Left renal cortex interstitium (tissue), 4 donors: Measurements from ENCODE around the gene CDH12. TPM values are rescaled to one million over a fixed set of nuclear protein-coding genes. Genes with fewer than 3 reads are reported as not detected.

Experiments used
- DNase-seq, 4 donors: peaks; one replicate each; pipeline ENCODE4 v3.0.0-alpha.2; 2013; ENCODE audit warnings: low read depth in 4 of 4, low spot score in 2 of 4, missing footprints in 1 of 4
- polyA plus RNA-seq, 4 donors: library from polyadenylated mRNA; unstranded; fragments of 120-200 nt; gene quantifications; one replicate each; pipeline ENCODE4 v1.2.1, GENCODE V29; 2013; ENCODE audit not compliant: insufficient read length in 4 of 4

Gene CDH12
- polyA plus RNA-seq, 4 donors, result 5.7 to 7.1 (median 6.4) TPM

DNA sequence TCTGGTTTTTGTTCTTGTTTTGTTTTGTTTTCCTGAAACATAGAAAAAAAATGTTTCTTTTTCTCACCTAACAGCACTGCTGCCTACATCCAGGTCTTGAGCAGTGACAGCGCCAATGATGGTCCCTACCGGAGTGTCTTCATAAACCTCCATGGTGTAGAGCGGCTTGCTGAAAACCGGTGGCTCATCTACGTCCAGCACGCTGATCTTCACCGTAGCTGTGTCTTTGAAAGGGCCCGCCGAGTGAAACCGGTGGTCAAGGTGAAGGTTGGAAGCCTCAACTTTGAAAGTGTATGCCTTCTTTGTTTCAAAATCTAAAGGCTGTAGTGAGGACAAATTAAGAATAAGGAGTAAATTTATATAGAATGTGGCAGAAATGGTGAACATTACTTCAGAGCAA lies 1051.0 kb downstream of the CDH12 start:
- DNase-seq, result no peak

DNA sequence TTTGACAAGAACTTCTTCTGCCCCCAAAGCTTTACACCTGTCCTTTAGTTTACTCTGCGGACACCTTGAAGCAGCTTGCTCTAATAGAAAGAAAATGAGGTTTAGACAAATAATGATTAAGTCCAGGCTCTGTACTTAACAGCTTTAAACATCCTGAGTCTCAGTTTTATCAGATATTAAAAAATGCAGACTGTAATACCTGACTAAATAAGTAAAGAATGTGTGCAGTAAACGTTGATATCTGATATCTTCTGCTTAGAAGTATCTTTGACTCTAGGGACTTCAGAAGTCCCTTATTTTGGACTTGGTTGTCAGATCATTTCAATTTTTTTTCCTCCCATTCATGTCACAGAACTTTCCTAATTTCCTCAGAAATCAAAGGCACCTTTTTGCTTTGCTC lies 1060.4 kb downstream of the CDH12 start:
- no peak for DNase-seq

DNA sequence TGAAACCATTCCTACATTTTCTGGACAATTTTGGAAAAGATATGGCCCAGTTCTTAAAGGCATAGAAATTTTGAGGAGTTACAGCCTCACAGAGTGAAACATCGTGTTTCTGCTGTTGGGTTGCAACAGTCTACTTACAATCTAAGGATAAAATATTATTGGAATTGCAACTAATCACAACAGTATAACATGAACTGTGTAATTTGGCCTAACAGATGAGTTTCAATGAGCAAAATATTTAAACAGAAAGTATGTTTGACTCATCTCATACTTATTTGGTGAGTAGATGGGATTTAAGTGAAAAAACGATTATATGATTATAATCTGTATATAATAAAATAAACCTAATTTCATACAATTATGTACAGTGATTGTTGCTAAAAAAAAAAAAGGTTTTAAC lies 1061.8 kb downstream of the CDH12 start:
- no peak for DNase-seq

DNA sequence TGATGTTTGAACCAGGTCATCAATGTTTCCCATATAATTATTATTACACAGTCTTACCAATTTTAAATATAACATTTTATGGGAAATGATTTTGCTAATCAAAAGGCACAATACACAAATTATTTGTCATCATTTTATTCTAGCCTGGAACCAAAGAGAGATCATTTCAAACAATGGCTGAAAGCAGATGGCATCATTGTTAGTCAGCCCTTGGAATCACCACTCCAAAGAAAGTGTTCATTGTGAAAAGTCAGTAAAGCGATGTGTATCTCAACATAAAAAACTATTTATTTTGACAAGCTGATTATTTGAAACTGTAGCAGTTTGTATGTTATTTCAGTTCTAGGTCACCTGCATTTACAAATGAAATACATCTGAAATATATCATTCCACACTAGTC lies 1068.7 kb downstream of the CDH12 start:
- no peak for DNase-seq

DNA sequence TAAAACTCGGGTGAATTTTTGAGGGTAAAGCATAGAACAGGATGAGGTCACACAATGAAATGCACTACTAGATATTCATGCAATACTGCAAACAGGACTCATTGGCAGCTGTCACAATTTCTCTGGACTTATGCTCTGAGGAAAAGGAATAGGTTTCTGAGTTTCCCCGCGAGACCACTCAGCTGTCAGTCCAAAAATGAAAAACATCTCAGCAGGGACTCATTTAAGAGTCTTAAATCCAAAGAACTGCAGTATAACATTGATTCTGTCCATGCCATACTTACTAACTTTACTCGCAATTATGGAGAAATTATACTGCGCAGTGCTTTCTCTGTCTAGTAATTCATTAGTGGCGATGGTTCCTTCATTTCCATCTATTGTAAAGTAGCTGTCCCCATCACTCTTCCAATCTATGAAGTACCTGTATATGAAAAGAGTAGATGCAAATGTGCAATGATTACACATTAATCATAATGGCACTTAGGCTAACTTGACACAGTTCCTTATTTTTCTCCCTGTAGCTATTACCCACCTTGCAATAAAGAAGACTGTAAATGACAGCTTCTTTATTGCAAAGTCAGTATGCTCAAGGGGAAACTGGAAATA lies 1070.0 kb downstream of the CDH12 start:
- DNase-seq, result no peak

DNA sequence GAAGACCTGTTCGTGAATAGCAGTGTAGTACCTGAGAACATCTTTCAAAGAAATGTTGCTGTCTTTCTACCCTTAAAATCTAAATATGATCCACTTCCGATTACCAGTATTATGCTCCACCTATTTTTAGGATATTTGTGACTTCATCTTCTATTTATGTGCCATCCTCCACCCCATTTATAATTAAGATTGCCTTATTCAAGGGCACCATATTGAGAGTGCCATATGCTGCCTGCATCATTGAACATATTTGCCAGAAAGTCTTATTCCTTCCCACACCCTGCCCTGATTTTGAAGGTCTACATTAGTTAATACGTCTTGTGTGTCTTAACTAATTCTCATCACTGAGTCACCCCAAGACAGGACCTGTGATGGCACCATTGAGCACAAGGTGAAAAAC lies 1076.7 kb downstream of the CDH12 start:
- DNase-seq, result no peak

DNA sequence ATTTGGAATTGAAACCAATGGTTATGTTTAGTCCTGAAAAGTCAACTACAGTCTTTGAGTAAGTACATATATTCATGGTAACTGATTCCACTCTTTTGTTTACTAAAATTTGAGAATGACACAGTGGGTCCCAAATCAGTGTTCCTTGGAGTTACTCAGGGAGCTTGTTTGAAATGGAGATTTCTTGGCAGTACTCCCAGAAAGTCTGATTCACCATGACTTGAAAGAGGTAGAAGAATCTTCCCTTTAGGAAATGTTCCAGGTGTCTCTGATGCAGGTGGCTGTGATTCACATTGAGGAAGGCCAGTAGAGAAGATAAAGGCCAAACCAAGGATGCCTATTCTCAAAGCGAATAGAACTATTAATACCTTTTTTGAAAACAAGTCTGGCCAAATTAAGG lies 1078.3 kb downstream of the CDH12 start:
- DNase-seq, result no peak

DNA sequence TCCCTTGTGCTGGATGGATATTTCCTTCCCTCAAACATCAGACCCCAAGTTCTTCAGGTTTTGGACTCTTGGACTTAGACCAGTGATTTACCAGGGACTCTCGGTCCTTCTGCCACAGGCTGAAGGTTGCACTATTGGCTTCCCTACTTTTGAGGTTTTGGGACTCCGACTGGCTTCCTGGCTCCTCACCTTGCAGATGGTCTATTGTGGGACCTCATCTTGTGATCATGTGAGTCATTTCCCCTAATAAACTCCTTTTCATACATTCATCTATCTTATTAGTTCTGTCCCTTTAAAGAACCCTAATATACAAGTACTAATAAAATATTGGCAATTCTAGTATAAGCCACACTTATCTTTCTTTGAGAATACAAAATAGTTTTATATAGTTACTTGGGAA lies 1078.9 kb downstream of the CDH12 start:
- DNase-seq, result no peak

DNA sequence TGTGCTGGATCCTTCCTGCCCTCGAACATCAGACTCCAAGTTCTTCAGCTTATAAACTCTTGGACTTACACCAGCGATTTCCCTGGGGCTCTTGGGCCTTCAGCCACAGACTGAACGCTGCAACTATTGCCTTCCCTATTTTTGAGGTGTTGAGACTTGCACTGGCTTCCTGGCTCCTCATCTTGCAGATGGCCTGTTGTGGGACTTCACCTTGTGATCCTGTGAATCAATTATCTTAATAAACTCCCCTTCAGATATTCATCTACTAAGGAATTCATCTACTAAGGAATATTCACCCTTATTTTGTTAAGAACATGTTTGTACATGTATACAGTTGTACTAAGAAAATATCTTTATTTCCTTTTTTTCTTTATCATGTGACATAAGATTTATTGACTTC lies 1079.7 kb downstream of the CDH12 start:
- DNase-seq, result no peak

DNA sequence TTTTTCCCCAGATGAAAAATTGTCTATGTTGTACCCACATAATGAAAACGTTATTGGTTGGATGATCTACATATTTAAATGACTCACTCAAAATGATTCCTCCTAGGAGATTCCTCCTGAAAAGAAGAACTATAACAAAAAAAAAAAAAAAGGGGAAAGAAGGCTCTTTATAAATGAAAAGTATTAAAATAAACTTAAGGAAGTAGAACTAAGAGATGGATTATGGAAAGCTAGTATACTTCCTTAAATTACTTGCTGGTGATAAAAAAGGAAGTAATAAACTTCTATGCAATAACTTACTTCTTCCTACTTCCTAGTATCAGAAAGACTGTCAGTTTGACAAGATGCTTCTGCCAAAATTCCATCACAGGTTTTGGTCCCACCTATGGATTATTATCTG lies 1087.7 kb downstream of the CDH12 start:
- DNase-seq, result no peak

DNA sequence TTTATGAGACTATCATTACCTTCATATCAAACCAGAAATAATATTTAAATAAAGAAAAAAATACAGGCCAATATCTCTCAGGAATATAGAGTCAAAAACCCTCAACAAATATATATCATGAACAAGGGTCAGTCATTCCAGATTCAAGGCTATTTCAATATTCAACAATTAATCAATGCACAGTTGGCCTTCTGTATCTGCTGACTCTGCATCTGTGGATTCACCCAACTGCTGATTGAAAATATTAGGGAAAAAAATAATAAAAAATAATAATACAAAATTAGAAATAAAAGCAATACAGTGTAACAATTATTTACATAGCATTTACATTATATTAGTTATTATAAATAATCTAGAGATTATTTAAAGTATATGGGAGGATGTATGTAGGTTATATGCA lies 1114.0 kb downstream of the CDH12 start:
- no peak for DNase-seq

DNA sequence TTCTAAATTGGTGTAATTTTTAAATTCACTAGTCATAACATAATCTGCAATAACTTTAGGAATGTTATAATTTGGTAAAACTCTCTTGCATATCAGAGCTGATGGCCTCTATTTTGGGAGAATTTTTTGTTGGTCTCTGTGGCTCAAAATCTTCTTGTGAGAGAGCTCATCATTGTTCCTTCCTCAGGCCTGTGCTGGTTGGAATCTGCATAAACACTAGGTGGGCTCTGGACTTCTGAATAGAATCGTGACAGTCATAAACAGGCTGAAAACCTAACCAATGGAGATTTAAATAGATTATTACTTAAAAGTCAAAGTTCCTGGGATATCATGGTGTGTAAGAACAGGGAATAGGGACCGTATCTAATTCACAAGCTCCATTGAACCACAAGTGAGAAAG lies 1129.6 kb downstream of the CDH12 start:
- DNase-seq, result no peak

DNA sequence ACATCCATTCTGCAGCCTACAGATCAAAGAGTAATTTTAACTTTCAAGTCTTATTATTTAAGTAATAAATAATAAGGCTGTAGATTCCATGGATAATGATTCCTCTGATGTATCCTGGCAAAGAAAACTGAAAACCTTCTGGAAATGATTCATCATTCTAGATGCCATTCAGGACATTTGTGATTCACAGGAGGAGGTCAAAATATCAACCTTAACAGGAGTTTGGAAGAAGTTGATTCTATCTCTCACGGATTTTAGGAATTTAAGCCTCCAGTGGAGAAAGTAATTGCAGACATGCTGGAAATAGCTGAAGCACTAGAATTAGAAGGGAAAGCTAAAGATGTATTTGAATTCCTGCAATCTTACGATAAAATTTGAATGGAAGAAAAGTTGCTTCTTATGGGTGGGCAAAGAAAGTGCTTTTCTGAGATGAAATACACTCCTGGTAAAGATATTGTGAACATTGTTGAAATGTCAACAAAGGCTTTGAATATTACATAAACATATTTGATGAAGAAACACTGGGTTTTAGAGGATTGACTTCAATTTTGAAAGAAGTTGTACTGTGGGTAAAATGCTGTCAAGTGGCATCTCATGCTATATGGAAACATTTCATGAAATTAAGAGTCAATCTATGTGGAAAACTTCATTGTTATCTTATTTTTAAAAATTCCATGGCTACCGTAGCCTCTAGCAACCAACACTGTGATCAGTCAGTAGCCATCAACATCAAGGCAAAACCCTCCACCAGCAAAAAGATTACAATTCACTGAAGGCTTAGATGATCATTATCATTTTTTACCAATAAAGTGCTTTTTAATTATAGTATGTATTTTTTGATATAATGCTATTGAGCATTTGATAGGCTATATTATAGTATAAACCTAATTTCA lies 1141.0 kb downstream of the CDH12 start:
- no peak for DNase-seq

DNA sequence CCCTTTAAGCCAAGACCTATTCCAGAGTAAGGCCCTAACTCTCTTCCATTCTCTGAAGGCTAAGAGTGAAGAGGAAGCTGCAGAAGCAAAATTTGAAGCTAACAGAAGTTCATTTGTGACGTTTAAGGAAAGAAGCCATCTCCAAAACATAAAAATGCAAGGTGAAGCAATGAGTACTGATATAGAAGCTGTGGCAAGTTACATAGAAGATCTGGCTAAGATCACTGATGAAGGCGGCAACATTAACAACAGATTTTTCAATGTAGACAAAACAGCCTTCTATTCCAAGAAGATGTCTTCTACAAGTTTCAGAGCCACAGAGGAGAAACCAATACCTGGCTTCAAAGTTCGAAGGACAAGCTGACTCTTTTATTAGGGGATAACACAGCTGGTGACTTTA lies 1143.4 kb downstream of the CDH12 start:
- DNase-seq, result no peak

DNA sequence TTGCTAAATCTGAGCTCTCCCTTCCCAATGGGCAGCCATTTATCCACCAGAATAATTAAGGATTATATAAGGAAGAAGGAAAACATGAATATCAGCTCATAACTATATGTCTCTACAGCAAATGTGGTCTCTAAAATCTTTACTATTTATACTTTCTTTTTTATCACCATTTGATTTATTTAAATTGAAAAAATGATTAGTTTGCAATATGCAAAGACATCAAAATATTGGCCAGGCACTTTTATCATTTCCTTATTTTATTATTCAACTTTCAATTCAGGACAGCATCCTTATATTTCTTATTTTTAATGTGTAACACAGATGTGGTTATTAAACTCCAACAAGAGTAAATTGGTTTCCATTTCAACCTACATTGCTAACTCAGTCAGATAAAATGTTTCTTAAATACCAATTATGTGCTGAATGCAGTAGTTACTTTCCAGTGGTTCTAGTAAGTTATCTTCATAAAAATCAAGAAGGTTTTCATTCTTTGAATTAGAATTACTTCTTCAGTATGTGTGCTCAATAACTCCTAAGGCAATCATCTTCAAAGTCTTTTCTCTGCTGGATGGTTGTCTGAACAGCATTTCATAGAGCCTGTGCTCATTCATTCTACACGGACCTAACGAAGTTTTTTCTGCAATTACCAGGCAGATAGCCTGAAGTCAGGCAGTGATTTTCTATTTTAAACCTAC lies 1148.0 kb downstream of the CDH12 start:
- no peak for DNase-seq

DNA sequence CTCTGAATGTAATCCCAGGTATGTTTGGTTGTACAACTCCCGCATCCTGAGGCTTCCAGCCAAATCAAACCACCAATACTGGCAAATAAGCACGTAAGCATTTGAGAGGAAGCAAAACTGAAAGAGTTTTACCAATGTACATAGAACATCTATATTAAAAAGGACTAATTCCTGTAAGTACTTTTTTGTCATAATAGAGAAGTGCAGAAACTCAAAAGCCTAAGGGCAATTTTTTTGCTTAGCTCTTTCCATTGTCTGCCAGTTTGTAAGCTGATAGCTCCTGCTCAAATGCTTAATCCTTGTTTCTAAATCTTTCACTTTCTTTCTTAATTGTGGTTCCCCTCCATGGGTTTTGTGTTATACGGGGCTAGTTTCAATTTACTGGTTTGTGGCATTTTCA lies 1151.8 kb downstream of the CDH12 start:
- no peak for DNase-seq
